Hepatocyte (in vitro differentiated cells): ENCODE data around the gene NAV1.

Experiments used
- EZH2 ChIP-seq: fragments of 200-600 bp; sonication (generic); IDR thresholded peaks from 2 replicates; pipeline ENCODE4 v1.6.1; 2016; ENCODE audit warnings: antibody characterized with exemption, mild to moderate bottlenecking, borderline replicate concordance
- EZH2phosphoT487 ChIP-seq: fragments of 200-600 bp; sonication (generic); IDR thresholded peaks from one replicate; pipeline ENCODE4 v1.6.1; 2018; ENCODE audit warnings: antibody characterized with exemption, mild to moderate bottlenecking, low read depth, moderate library complexity; ENCODE audit not compliant: unreplicated experiment, severe bottlenecking

- TF ChIP-seq EZH2: no peak
- no peak for TF ChIP-seq EZH2phosphoT487
Measured at GRCh38 chr1:201561195-201561564, 22.3 kb downstream of the NAV1 start.
